ENCODE results near the gene KCNIP1. TPM values are rescaled to one million over a fixed set of nuclear protein-coding genes. Genes with fewer than 3 reads are reported as not detected.
A peak's percentile ranks its signal among the peaks of the same experiment; 100 is the strongest.

Gene KCNIP1
- total RNA-seq, 1 donor from 2014 or later, result 2.3 TPM

GRCh38 chr5:170632985-170633234, 129.1 kb downstream of the KCNIP1 start:
- DNase-seq (ENCODE audit: low spot score in 2 of 2, unreplicated experiment in 2 of 2), result peak; percentile 69 to 91
- Mint-ChIP-seq H3K9me3 (no peaks in the 10 kb centered on the region), H3K4me3 (peak overlapping the region; percentile 68), H3K36me3 (no peaks in the 10 kb centered on the region), H3K27ac (peak overlapping the region; percentile 95), H3K4me1 (peaks cover 28% of the 10 kb centered on the region), H3K27me3 (ENCODE audit: low read depth) (peaks cover 20% of the 10 kb centered on the region)
- peak; percentile 98 for TF ChIP-seq CTCF (IDR thresholded peaks at IDR 0.05; ENCODE audit: unreplicated experiment)

GRCh38 chr5:170633235-170634081, 129.6 kb downstream of the KCNIP1 start:
- H3K27ac Mint-ChIP-seq, result peak overlapping the region; percentile 95
- H3K27me3 Mint-ChIP-seq (ENCODE audit: low read depth), result peaks cover 20% of the 10 kb centered on the region
- peak; percentile 54 for TF ChIP-seq CTCF (IDR thresholded peaks at IDR 0.05; ENCODE audit: unreplicated experiment)
- peaks cover 28% of the 10 kb centered on the region for H3K4me1 Mint-ChIP-seq
- peak overlapping the region; percentile 68 for H3K4me3 Mint-ChIP-seq
- peak in 1 of 2 experiments; percentile 58 for DNase-seq (ENCODE audit: low spot score in 2 of 2, unreplicated experiment in 2 of 2)
- no peaks in the 10 kb centered on the region for H3K9me3 Mint-ChIP-seq
- H3K36me3 Mint-ChIP-seq, result no peaks in the 10 kb centered on the region

GRCh38 chr5:170634256-170634990, 130.6 kb downstream of the KCNIP1 start:
- no peak for TF ChIP-seq CTCF (IDR thresholded peaks at IDR 0.05; ENCODE audit: unreplicated experiment)
- Mint-ChIP-seq H3K4me3 (peak overlapping the region; percentile 46), H3K27me3 (ENCODE audit: low read depth) (peaks cover 23% of the 10 kb centered on the region), H3K36me3 (no peaks in the 10 kb centered on the region), H3K4me1 (peaks cover 29% of the 10 kb centered on the region), H3K9me3 (no peaks in the 10 kb centered on the region), H3K27ac (no peak overlapping the region)
- no peak for DNase-seq (ENCODE audit: low spot score in 2 of 2, unreplicated experiment in 2 of 2)

GRCh38 chr5:170635706-170636105, 131.9 kb downstream of the KCNIP1 start:
- no peak overlapping the region for H3K4me3 Mint-ChIP-seq
- peaks cover 29% of the 10 kb centered on the region for H3K4me1 Mint-ChIP-seq
- no peak overlapping the region for H3K27ac Mint-ChIP-seq
- H3K27me3 Mint-ChIP-seq (ENCODE audit: low read depth), result peaks cover 21% of the 10 kb centered on the region
- no peaks in the 10 kb centered on the region for H3K9me3 Mint-ChIP-seq
- H3K36me3 Mint-ChIP-seq, result no peaks in the 10 kb centered on the region
- DNase-seq (ENCODE audit: low spot score in 2 of 2, unreplicated experiment in 2 of 2), result no peak
- TF ChIP-seq CTCF (IDR thresholded peaks at IDR 0.05; ENCODE audit: unreplicated experiment), result no peak

- H3K36me3 Mint-ChIP-seq, result no peaks in the 10 kb centered on the region
- no peak for TF ChIP-seq CTCF (IDR thresholded peaks at IDR 0.05; ENCODE audit: unreplicated experiment)
- no peak overlapping the region for H3K4me3 Mint-ChIP-seq
- peaks cover 22% of the 10 kb centered on the region for H3K27me3 Mint-ChIP-seq (ENCODE audit: low read depth)
- peaks cover 29% of the 10 kb centered on the region for H3K4me1 Mint-ChIP-seq
- H3K9me3 Mint-ChIP-seq, result no peaks in the 10 kb centered on the region
- H3K27ac Mint-ChIP-seq, result no peak overlapping the region
- no peak for DNase-seq (ENCODE audit: low spot score in 2 of 2, unreplicated experiment in 2 of 2)
Measured at GRCh38 chr5:170636206-170636605, 132.4 kb downstream of the KCNIP1 start.

All from mesothelial cell of epicardium (in vitro differentiated cells).